Left colon (tissue), 2 donors: Measurements from ENCODE around the gene MRPS18B. TPM values are rescaled to one million over a fixed set of nuclear protein-coding genes. Genes with fewer than 3 reads are reported as not detected.
"Not testable (repeated sequence)": the region's sequence is repeated elsewhere in the genome, so short reads cannot be mapped to it uniquely, and the experiment has no call there.

ENCODE experiments used
- ATAC-seq: fragments of 200-7000 bp; cut with Tn5 transposase; one replicate; pipeline ENCODE4 v1.9.1; 2020; ENCODE audit warnings: mild to moderate bottlenecking, moderate library complexity
- DNase-seq, 2 donors: peaks; one replicate each; pipeline ENCODE4 v3.0.0-alpha.2; 2020
- intact Hi-C, 2 donors: fragments of 100-400 bp; cut with DNase I in 1 of 2; cut with micrococcal nuclease in 1 of 2; formaldehyde crosslinking; loops; one replicate each; pipeline versions ENCODE4 v1.11.2 to v1.14.0; 2022; cut with DNase I, micrococcal nuclease
- microRNA-seq, 2 donors: library from miRNA; unstranded; fragments of <30 nt; microRNA quantifications; one replicate each; pipeline versions ENCODE4 v1.1.0 to v1.2.0, GENCODE V29; 2020
- total RNA-seq, 2 donors: library from RNA; stranded (reverse); fragmentation: NEBNext Ultra II Directional; extraction: Animal tissue kit (Norgen Biotek cat#: 25700); gene quantifications; one replicate each; pipeline ENCODE4 v1.2.1, GENCODE V29; 2021
- donor health status: DM: no; HTN: no; CAD: no.
- donor health status: DM: yes; HTN: yes; CAD: no.

Gene MRPS18B
- total RNA-seq, 2 donors from 2014 or later, result 55.7 to 60.6 TPM

DNA sequence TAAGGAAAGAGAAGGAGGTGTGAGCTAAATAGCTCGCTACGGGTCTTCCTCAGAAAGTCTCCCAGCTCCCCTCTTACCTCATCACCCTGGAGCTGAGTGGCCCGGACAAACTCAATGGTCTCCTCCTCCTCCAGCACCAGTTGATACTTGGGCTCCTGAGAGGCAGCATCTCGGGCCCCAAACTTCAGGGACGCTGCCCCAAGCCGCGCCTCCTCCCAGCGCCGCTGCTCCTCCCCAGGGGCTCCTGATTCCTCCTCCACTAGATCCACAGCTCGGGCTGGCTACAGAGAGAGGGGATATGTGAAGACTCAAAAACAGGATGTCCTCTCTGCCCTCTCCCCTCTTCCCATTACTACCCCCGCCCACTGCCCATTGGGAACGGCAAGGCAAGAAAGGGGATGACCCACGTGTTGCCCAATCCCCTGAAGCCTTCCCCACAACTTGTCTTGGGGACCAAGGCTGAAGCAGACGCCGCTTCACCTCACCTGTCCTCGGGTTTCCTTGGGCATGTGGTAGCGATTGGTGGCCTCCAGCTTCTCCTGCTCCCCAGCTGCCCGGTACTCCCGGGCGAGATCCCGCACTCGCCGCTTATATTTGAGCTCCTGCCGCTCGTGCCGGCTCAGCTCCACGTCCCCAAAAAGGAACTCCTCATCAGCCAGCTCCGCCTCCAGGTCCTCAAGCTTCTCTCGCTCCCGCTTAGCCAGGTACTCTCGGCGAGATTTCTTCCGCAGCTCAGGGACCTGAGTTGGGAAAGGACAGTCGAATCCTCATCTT, 47.5 kb downstream of the MRPS18B start:
- no peak for ATAC-seq
- intact Hi-C loops, result no loop called here
- DNase-seq, result no peak

DNA sequence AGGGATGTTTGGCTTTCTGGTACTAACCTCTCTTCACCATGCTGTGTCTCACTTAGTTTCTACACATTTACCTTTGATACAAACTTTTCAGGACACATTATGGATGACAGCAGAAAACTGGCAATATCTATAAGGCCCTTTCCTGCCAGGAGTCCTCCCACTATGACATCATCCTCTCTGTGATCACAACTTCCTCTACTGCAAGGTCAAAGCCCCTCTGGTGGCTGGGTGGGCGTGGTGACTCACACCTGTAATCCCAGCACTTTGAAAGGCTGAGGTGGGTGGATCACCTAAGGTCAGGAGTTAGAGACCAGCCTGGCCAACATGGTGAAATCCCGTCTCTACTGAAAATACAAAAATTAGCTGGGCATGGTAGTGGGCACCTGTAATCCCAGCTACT, 48.7 kb downstream of the MRPS18B start:
- DNase-seq, intact Hi-C loops, ATAC-seq: not testable (repeated sequence)

DNA sequence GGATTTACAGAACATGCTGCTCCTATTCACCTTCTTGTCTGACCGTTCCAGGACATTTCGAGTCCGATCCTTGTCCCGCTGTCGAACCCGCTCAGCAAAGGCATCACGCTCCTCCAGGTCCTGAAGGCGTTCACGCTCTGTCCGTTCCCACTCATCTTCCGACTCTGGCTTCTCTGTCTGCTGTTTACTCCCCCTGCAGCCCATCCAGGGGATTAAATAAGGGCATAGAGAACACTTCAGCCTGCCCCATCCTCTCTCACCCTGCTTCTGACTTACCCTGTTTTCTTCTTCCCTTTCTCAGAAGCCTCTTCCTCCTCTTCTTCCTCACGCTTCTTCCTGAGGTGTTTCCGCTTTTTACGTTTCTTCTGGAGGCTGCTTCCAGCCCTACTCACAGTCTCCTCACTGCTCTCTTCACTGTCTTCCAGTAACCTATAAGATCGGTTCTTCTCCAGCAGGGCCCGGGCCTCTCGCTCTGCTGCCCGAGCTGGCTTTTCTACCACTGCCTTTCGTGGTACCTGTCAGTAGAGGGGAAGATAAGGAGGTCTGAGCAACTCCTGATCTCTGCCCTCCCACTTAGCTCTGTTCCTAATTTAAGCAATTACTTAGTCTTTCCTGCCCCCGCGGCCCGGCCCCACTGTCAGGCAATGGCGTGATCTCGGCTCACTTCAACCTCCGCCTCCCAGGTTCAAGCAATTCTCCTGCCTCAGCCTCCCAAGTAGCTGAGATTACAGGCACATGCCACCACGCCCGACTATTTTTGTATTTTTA, 53.3 kb downstream of the MRPS18B start:
- DNase-seq (no peak), ATAC-seq (no peak)
- intact Hi-C loops, result loop anchor here in 1 of 2 donors (10.0 kb wide), 1 partner anchor 214 kb away; the partner anchor contains the start of gene DDR1

DNA sequence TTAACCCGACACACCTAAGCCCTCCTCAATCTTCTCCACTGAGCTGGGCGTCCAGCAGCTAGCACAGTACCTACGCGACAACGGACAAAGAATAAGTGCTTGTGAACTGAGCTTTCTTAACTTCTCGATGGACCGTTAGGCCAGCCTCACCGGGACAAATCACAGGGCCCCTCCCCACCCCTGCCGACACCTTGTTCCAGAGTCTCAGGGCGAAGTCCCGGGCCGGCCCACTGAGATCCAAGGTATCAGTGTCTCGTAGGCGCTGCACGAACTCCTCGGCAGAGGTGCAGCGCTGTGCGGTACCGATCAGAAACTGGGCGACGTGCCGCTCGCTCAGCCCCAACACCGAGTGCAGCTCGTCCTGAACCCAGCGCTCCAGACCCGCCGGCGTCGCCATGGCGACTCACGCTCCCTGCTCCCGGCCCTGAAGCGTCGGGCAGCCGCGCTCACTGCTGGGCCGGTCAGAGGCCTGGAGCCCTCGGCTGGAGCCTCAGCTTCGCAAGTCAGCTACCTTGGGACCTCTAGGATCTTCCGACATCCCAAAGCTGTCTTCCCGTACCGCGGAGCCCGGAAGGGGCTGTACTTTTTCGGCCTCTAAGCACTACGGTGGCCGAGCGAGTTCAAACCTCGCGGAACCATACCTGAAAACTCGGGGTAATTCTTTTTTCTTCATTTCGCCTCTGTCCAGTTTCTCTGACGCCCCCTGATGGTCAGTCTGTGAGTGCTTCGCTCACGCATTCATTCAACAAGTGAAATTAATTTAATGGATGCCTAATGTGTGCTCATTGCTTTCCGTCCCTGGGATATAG, 55.0 kb downstream of the MRPS18B start, which contains the start of gene DHX16:
DHX16 (minus strand) TSS at position 562 of the 809 bp plus-strand sequence; CDS start at position 397, 165 bp downstream.
- intact Hi-C loops, result loop anchor here in 1 of 2 donors (10.0 kb wide), 1 partner anchor 212 kb away; the partner anchor contains the start of gene DDR1
- DNase-seq (peak; percentile 96 to 97), ATAC-seq (peak; percentile 89)

Small RNAs within 50 kb of the gene (microRNA-seq; reads per million reads assigned to microRNA genes)
- gene MIR877, result 42.1 to 128 reads per million in 2 donors

Other genes starting within 250 kb of the MRPS18B start
- 100 to 1,000 TPM; 332 to 370 TPM for gene HLA-E, start 128.3 kb upstream of the MRPS18B start, total RNA-seq
- 10 to 100 TPM; 42.6 to 43.8 TPM for gene GNL1, start 61.4 kb upstream of the MRPS18B start, total RNA-seq
- 1 to 10 TPM; 4.2 to 4.7 TPM for gene PRR3, start 60.5 kb upstream of the MRPS18B start, total RNA-seq
- gene ABCF1, start 46.4 kb upstream of the MRPS18B start, total RNA-seq, result 10 to 100 TPM; 41.7 to 52.0 TPM
- 10 to 100 TPM; 73.6 to 74.8 TPM for gene PPP1R10, start 597 bp upstream of the MRPS18B start, total RNA-seq
- gene ATAT1, start 9.0 kb downstream of the MRPS18B start, total RNA-seq, result 10 to 100 TPM; 11.3 to 13.1 TPM
- gene C6orf136, start 29.3 kb downstream of the MRPS18B start, total RNA-seq, result 100 to 1,000 TPM in 1 of 2 donors, 10 to 100 TPM in 1; 78.9 to 101 TPM
- 10 to 100 TPM; 27.8 to 34.8 TPM for gene DHX16, start 55.2 kb downstream of the MRPS18B start, total RNA-seq
- gene PPP1R18, start 68.8 kb downstream of the MRPS18B start, total RNA-seq, result 10 to 100 TPM in 1 of 2 donors, 1 to 10 TPM in 1; 6.3 to 16.7 TPM
- 1 to 10 TPM; 4.6 to 5.4 TPM for gene NRM, start 73.1 kb downstream of the MRPS18B start, total RNA-seq
- 10 to 100 TPM; 11.1 to 16.3 TPM for gene MDC1, start 99.4 kb downstream of the MRPS18B start, total RNA-seq
- 100 to 1,000 TPM; 149 to 195 TPM for gene TUBB, start 102.5 kb downstream of the MRPS18B start, total RNA-seq
- 100 to 1,000 TPM; 130 to 137 TPM for gene FLOT1, start 124.8 kb downstream of the MRPS18B start, total RNA-seq
- gene IER3, start 126.7 kb downstream of the MRPS18B start, total RNA-seq, result 100 to 1,000 TPM in 1 of 2 donors, 10 to 100 TPM in 1; 70.9 to 169 TPM